IgD-negative memory B cell (primary cell): ENCODE measurements around the gene NT5DC4. TPM values are rescaled to one million over a fixed set of nuclear protein-coding genes. Genes with fewer than 3 reads are reported as not detected.
A peak's percentile ranks its signal among the peaks of the same experiment; 100 is the strongest.

ENCODE experiments used
- H3K27ac Mint-ChIP-seq, 3 donors: one replicate each; pipeline ENCODE4 v1.8.0; 2020 to 2022; ENCODE audit warnings: mild to moderate bottlenecking in 3 of 3, mixed read lengths in 3 of 3, moderate library complexity in 1 of 3
- H3K27me3 Mint-ChIP-seq: one replicate; pipeline ENCODE4 v1.8.0; 2021; ENCODE audit warnings: mixed read lengths
- H3K36me3 Mint-ChIP-seq: one replicate; pipeline ENCODE4 v1.8.0; 2020; ENCODE audit warnings: mild to moderate bottlenecking, mixed read lengths
- H3K4me1 Mint-ChIP-seq, 3 donors: one replicate each; pipeline ENCODE4 v1.8.0; 2020 to 2022; ENCODE audit warnings: mixed read lengths in 3 of 3, mild to moderate bottlenecking in 1 of 3
- H3K4me3 Mint-ChIP-seq, 4 donors: one replicate each; pipeline ENCODE4 v1.8.0; 2020 to 2022; ENCODE audit warnings: mild to moderate bottlenecking in 4 of 4, mixed read lengths in 4 of 4, moderate library complexity in 3 of 4
- H3K9me3 Mint-ChIP-seq, 3 donors: one replicate each; pipeline ENCODE4 v1.8.0; 2020 to 2021; ENCODE audit warnings: mixed read lengths in 3 of 3, mild to moderate bottlenecking in 1 of 3
- polyA plus RNA-seq: library from polyadenylated mRNA; unstranded; fragments of 300-500 nt; fragmentation: Illumina TruSeq; gene quantifications from one replicate; pipeline ENCODE4 v1.2.3, GENCODE V29; 2021

Gene NT5DC4
- polyA plus RNA-seq, 1 donor from 2014 or later = not detected

DNA sequence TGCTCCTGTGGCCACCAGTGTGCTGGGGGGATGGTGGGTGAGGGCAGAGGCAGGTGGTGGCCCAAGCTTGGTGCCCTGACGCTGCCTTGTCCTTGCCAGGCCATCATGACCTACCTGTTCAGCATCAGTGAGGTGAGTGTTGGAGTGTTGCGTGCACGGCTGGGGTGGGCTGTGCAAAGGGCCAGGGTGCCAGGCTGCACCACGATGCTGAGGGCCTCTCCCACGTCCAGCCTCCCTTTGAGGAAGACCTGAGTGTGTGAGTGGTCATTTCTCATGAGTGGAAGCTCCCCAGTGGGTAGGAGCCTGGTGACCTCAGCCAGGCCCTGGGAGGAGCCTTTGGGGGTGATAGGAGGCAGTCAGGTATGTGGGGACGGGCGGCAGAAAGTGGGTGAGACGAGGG, 3.2 kb downstream of the NT5DC4 start:
- Mint-ChIP-seq H3K27me3 (peaks cover 2% of the 10 kb centered on the region), H3K36me3 (no peaks in the 10 kb centered on the region)

DNA sequence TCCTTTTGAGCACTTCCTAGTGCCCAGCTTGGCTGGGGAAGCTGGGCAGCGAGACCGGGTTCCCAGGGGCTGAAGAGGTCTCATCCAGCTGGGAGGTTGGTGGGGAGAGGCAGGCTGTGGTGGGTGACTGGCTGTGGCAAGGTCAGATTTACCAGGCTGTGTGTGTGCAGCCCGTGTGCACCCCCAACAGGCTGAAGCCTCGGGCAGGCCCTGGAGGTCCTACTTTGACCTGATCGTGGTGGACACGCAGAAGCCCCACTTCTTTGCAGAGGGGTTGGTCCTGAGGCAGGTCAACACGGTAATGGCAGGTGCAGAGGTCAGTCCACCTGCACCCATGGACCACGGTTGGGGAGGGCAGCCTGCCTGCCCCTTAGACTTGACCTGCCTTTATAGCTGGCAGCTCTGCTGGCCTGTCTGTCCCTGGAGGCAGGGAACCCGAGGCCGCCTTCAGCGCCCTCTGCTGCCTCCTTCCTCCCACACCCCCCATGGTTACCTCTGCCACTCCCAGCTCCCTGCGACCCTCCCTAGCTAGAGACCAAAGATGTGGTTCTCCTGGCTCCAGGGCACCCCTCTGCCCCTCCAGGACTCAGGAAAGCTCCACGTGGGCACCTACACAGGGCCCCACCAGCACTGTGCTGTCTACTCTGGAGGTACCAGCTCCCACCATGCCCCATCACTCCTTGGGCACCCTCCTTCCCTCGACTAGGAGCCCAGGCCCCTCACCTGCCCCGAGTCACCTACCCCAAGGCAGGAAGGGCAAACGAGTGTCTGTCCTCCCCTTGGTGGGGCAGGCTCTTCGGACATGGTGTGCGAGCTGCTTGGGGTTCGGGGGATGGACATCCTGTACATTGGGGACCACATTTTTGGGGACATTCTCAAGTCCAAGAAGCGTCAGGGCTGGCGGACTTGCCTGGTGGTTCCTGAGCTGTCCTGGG, 4.0 kb downstream of the NT5DC4 start:
- Mint-ChIP-seq H3K27ac (peak overlapping the region in 1 of 3 donors; percentile 76), H3K4me3 (no peak overlapping the region), H3K9me3 (no peaks in the 10 kb centered on the region), H3K4me1 (peaks cover 1 to 13% (median 6%) of the 10 kb centered on the region in 3 donors), H3K27me3 (peaks cover 2% of the 10 kb centered on the region), H3K36me3 (no peaks in the 10 kb centered on the region)

More for the DNA sequence above, 3.2 kb downstream of the NT5DC4 start:
- Mint-ChIP-seq H3K27ac (no peak overlapping the region), H3K4me1 (peaks cover 1 to 13% (median 6%) of the 10 kb centered on the region in 3 donors), H3K9me3 (no peaks in the 10 kb centered on the region), H3K4me3 (no peak overlapping the region)

DNA sequence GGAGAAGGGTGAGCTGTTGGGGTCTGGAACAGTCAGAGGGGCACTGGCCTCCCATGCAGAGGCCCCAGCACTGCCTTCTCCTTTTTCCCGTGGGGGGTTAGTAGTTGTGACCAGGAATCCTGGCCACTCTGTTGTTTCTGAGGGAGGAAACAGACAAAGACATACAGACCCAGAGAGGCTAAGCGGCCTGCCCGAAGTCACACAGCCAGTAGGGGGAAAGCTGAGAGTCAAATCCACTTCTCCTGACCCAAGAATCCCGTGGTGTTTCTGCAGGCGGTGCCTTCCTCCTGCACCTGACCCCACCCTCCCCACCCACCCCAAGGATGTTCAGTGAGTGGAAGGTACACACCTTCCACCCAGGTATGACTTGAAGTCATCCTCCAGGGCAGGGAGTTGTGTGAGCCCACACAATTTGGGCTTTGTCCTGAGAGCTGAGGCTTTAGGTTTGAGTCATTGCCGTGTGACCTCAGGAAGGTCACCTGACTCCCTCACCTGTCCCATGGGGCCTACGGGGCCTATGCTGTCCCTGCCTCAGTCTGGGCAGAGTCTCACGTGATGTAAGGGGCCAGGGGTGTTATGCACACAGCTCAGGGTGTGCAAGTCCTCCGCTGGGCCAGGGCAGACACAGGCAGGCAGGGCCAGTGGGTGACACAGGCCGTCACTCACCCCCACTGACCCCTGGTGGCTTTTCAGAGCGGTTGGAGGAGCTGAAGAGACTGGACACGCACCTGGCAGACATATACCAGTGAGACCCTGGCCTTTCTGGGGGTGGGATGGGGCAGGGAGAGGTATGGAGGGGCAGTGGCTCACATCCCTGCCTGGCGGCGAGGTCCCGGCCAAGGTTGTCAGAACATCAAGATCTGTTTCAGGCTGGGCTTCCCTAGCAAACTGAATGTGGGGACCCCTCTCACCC, 5.0 kb downstream of the NT5DC4 start:
- no peak overlapping the region for H3K4me3 Mint-ChIP-seq
- H3K4me1 Mint-ChIP-seq = peaks cover 1 to 13% (median 6%) of the 10 kb centered on the region in 3 donors
- H3K27ac Mint-ChIP-seq = peak overlapping the region in 1 of 3 donors; percentile 53

GRCh38 chr2:112726487-112727190, 5.8 kb downstream of the NT5DC4 start:
- Mint-ChIP-seq H3K9me3 (no peaks in the 10 kb centered on the region), H3K4me1 (peaks cover 1 to 13% (median 6%) of the 10 kb centered on the region in 3 donors), H3K4me3 (peak overlapping the region in 1 of 4 donors; percentile 32), H3K27ac (peak overlapping the region in 2 of 3 donors; percentile 30 to 59), H3K36me3 (no peaks in the 10 kb centered on the region), H3K27me3 (peaks cover 2% of the 10 kb centered on the region)

More for the DNA sequence above, 5.0 kb downstream of the NT5DC4 start:
- Mint-ChIP-seq H3K9me3 (no peaks in the 10 kb centered on the region), H3K27me3 (peaks cover 2% of the 10 kb centered on the region), H3K36me3 (no peaks in the 10 kb centered on the region)

- Mint-ChIP-seq H3K4me1 (peaks cover 1 to 13% (median 6%) of the 10 kb centered on the region in 3 donors), H3K4me3 (peak overlapping the region in 1 of 4 donors; percentile 22), H3K27ac (peak overlapping the region in 1 of 3 donors; percentile 71), H3K9me3 (no peaks in the 10 kb centered on the region), H3K27me3 (peaks cover 2% of the 10 kb centered on the region), H3K36me3 (no peaks in the 10 kb centered on the region)
These were observed 6.6 kb downstream of the NT5DC4 start for GRCh38 chr2:112727276-112728028.

- H3K4me3 Mint-ChIP-seq = no peak overlapping the region
- no peaks in the 10 kb centered on the region for H3K36me3 Mint-ChIP-seq
- no peak overlapping the region for H3K27ac Mint-ChIP-seq
- H3K4me1 Mint-ChIP-seq = peaks cover 1 to 13% (median 6%) of the 10 kb centered on the region in 3 donors
- peaks cover 2% of the 10 kb centered on the region for H3K27me3 Mint-ChIP-seq
- no peaks in the 10 kb centered on the region for H3K9me3 Mint-ChIP-seq
These were observed 7.2 kb downstream of the NT5DC4 start for GRCh38 chr2:112728029-112728362.

DNA sequence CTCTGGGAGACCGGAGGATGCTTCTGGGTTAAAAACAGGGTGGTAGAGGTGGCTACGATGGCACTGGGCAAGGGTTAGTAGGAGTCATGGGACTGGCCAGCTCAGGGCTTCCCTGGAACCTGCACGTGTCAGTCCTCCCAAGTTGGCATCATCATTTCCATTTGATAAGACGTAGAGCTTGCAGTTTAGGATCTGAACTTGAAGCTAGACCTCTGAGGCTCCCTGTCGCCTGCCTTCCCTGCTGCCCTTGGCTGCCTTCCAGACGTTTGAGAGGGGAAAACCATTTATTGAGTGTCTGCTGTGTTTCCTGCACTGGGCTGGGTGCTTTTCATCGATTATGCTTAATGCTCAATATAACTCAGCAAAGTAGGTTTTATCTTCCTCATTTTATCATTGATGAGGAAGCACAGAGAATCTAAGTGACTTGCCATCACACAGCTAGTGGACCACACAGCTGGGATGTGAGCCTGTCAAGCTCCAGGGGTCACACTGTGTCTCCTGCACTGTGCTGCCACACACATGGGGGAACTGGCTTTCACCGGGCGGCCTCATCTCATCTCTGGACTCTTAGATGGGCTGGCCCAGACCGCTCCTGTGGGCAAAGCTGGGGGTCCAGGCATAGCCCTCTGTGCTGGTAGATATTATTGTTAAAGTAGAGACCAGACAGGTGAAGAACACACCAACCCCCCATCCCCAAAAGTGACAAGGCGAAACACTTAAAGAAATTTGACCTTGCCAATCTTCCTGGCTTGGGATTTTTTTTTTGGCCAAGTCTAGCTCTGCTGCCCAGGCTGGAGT, 7.8 kb downstream of the NT5DC4 start:
- H3K27ac Mint-ChIP-seq = no peak overlapping the region

GRCh38 chr2:112730216-112730615, 9.4 kb downstream of the NT5DC4 start:
- H3K4me1 Mint-ChIP-seq = peaks cover 1 to 13% (median 6%) of the 10 kb centered on the region in 3 donors

More for the DNA sequence above, 7.8 kb downstream of the NT5DC4 start:
- peaks cover 2% of the 10 kb centered on the region for H3K27me3 Mint-ChIP-seq
- H3K4me1 Mint-ChIP-seq = peaks cover 1 to 13% (median 6%) of the 10 kb centered on the region in 3 donors
- no peak overlapping the region for H3K4me3 Mint-ChIP-seq
- H3K9me3 Mint-ChIP-seq = no peaks in the 10 kb centered on the region
- H3K36me3 Mint-ChIP-seq = no peaks in the 10 kb centered on the region

GRCh38 chr2:112730791-112731190, 10.0 kb downstream of the NT5DC4 start:
- Mint-ChIP-seq H3K36me3 (no peaks in the 10 kb centered on the region), H3K9me3 (no peaks in the 10 kb centered on the region), H3K4me3 (no peak overlapping the region), H3K27me3 (peaks cover 2% of the 10 kb centered on the region), H3K4me1 (peaks cover 1 to 12% (median 6%) of the 10 kb centered on the region in 3 donors), H3K27ac (no peak overlapping the region)

More at GRCh38 chr2:112730216-112730615, 9.4 kb downstream of the NT5DC4 start:
- peaks cover 2% of the 10 kb centered on the region for H3K27me3 Mint-ChIP-seq
- no peak overlapping the region for H3K27ac Mint-ChIP-seq
- H3K9me3 Mint-ChIP-seq = no peaks in the 10 kb centered on the region
- H3K36me3 Mint-ChIP-seq = no peaks in the 10 kb centered on the region
- H3K4me3 Mint-ChIP-seq = no peak overlapping the region

GRCh38 chr2:112731479-112731878, 10.7 kb downstream of the NT5DC4 start:
- H3K4me3 Mint-ChIP-seq = no peak overlapping the region
- peaks cover 2% of the 10 kb centered on the region for H3K27me3 Mint-ChIP-seq
- H3K27ac Mint-ChIP-seq = no peak overlapping the region
- peaks cover 0 to 6% (median 6%) of the 10 kb centered on the region in 3 donors for H3K4me1 Mint-ChIP-seq
- no peaks in the 10 kb centered on the region for H3K9me3 Mint-ChIP-seq
- H3K36me3 Mint-ChIP-seq = no peaks in the 10 kb centered on the region

GRCh38 chr2:112733456-112733855, 12.6 kb downstream of the NT5DC4 start:
- Mint-ChIP-seq H3K36me3 (no peaks in the 10 kb centered on the region), H3K9me3 (no peaks in the 10 kb centered on the region), H3K4me1 (no peaks in the 10 kb centered on the region), H3K27ac (peak overlapping the region in 1 of 3 donors; percentile 64), H3K27me3 (peaks cover 2% of the 10 kb centered on the region), H3K4me3 (no peak overlapping the region)

DNA sequence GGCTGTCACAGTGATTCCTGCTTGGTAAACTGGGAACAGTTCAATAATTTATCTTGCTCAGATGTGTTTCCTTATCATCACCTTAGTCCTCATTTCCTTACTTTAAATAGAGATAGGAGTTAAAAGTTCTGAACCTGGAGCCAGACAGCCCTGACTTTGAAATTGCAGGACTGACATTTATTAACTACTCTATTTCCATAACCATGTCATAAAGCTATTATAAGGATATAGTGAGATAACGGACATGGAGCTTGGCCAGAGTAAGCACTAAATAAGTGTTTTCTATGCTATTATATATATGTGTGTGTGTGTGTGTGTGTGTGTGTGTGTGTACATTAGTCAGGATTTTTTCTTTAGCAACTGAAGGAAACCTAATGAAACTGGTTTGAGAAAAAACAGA, 13.1 kb downstream of the NT5DC4 start:
- Mint-ChIP-seq H3K27ac (no peak overlapping the region), H3K36me3 (no peaks in the 10 kb centered on the region), H3K4me1 (no peaks in the 10 kb centered on the region), H3K4me3 (no peak overlapping the region), H3K9me3 (no peaks in the 10 kb centered on the region), H3K27me3 (no peaks in the 10 kb centered on the region)

- no peaks in the 10 kb centered on the region for H3K4me1 Mint-ChIP-seq
- H3K36me3 Mint-ChIP-seq = peaks cover 4% of the 10 kb centered on the region
- no peak overlapping the region for H3K4me3 Mint-ChIP-seq
- no peaks in the 10 kb centered on the region for H3K9me3 Mint-ChIP-seq
- no peaks in the 10 kb centered on the region for H3K27me3 Mint-ChIP-seq
- no peak overlapping the region for H3K27ac Mint-ChIP-seq
These were observed 16.9 kb downstream of the NT5DC4 start for GRCh38 chr2:112737542-112738232.
